HL-60 (cell line): ENCODE results near the gene RP9.

Experiments used
- CTCF ChIP-seq: IDR thresholded peaks from one replicate; pipeline ENCODE4 v1.5.1; 2011; ENCODE audit warnings: low read length, control low read depth, inconsistent platforms; ENCODE audit not compliant: insufficient read depth
- GABPA ChIP-seq: IDR thresholded peaks from 2 replicates; pipeline ENCODE4 v1.6.1; 2012; ENCODE audit warnings: low read depth
- REST ChIP-seq: IDR thresholded peaks from 2 replicates; pipeline ENCODE4 v1.6.1; 2012; ENCODE audit warnings: low read depth; ENCODE audit not compliant: insufficient replicate concordance

- TF ChIP-seq CTCF (no peak), REST (no peak), GABPA (no peak)
These were observed 46.6 kb upstream of the RP9 start for GRCh38 chr7:33155811-33156210.
